OCI-LY1 (cell line): ENCODE data around the gene RBMS3.

Experiments
- EZH2 ChIP-seq: fragments of 200-600 bp; sonication (generic), shearing (Covaris generic); IDR thresholded peaks from 2 replicates; pipeline ENCODE4 v1.8.0; 2017; ENCODE audit warnings: borderline replicate concordance, mixed run types, mild to moderate bottlenecking, antibody characterized with exemption, low read length, moderate library complexity, mixed read lengths
- TF ChIP-seq, protein P1 (sequence below): fragments of 200-600 bp; sonication (generic), shearing (Covaris generic); IDR thresholded peaks from 2 replicates; pipeline ENCODE4 v1.5.1; 2017; ENCODE audit warnings: mild to moderate bottlenecking, antibody characterized with exemption, low read length, moderate library complexity, mixed read lengths

DNA sequence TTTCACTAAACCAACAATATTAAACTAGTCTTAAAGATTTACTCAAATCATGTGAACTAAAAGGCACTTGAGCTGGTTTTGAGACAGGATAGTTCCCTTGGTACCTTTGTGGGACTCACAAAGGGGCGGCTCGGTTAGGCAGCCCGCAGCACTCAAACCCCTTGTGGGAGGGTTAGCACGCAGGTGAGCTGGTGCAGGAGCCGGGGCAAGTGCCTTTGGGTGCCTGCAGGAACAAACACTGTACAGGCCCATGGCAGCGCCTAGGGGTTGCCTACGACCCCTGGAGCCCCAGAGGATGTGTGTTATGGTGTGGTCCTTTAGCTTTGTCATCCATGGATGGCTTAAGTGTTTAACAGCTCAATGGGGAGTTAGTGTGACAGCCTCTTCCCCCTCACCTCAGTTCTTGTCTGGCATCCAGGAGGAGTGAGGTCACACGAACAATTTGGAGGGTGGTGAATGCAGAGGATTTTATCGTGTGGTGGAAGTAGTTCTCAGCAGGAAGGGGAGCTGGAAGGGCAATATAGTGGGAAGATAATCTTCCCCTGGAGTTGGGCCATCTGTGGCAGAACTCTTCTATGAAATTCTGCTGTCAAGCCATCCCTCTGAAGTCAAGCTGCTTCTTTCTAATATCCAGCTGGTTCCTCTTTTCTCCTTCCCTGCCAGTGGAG lies 470.9 kb downstream of the RBMS3 start:
- TF ChIP-seq, protein P1, sequence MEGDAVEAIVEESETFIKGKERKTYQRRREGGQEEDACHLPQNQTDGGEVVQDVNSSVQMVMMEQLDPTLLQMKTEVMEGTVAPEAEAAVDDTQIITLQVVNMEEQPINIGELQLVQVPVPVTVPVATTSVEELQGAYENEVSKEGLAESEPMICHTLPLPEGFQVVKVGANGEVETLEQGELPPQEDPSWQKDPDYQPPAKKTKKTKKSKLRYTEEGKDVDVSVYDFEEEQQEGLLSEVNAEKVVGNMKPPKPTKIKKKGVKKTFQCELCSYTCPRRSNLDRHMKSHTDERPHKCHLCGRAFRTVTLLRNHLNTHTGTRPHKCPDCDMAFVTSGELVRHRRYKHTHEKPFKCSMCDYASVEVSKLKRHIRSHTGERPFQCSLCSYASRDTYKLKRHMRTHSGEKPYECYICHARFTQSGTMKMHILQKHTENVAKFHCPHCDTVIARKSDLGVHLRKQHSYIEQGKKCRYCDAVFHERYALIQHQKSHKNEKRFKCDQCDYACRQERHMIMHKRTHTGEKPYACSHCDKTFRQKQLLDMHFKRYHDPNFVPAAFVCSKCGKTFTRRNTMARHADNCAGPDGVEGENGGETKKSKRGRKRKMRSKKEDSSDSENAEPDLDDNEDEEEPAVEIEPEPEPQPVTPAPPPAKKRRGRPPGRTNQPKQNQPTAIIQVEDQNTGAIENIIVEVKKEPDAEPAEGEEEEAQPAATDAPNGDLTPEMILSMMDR = no peak
- no peak for TF ChIP-seq EZH2
